HEK293 (cell line): ENCODE data around the gene TNFAIP1.

ENCODE experiments used
- CTCF ChIA-PET: fragments of 350-600 bp; formaldehyde crosslinking; extraction: SDS; loops from one replicate; lab custom pipeline; 2021; ENCODE audit warnings: antibody characterized with exemption; lab: Yijun Ruan, JAX
- POLR2A ChIA-PET: fragments of 300-600 bp; formaldehyde crosslinking; extraction: SDS; loops from one replicate; lab custom pipeline; 2020; ENCODE audit warnings: antibody characterized with exemption, inconsistent platforms; lab: Yijun Ruan, JAX
- H3K27ac ChIP-seq: fragments of 200-500 bp; sonication (Bioruptor generic); 2 replicates; pipeline ENCODE4 v1.5.1; 2014; ENCODE audit warnings: low read depth, low read length, control low read depth, inconsistent platforms; ENCODE audit errors: extremely low read depth
- H3K36me3 ChIP-seq, 2 experiments: fragments of 200-500 bp in 1 of 2; sonication (Bioruptor generic) in 1 of 2; 1 replicate in 1 of 2; 2 replicates in 1 of 2; pipeline ENCODE4 v1.5.1; 2014 to 2017; ENCODE audit warnings: inconsistent platforms in 2 of 2, low read length in 2 of 2; ENCODE audit not compliant: control insufficient read depth in 2 of 2, insufficient read depth in 1 of 2
- H3K4me1 ChIP-seq: fragments of 200-500 bp; sonication (Bioruptor generic); 2 replicates; pipeline ENCODE4 v1.5.1; 2014; ENCODE audit warnings: mild to moderate bottlenecking, low read length, inconsistent platforms; ENCODE audit not compliant: control insufficient read depth, insufficient read depth
- H3K4me3 ChIP-seq: 2 replicates; pipeline ENCODE4 v1.5.1; 2011; ENCODE audit warnings: low read depth, mild to moderate bottlenecking, control low read depth, low read length, moderate library complexity
- H3K9me3 ChIP-seq: fragments of 200-500 bp; sonication (Bioruptor generic); 2 replicates; pipeline ENCODE4 v1.5.1; 2014; ENCODE audit warnings: low read depth, low read length, inconsistent platforms; ENCODE audit not compliant: control insufficient read depth, insufficient read depth
- GFI1B ChIP-seq: fragments of 450-650 bp; formaldehyde crosslinking; IDR thresholded peaks from 2 replicates; pipeline ENCODE4 v1.5.1; 2016; ENCODE audit warnings: missing biosample characterization, missing genetic modification characterization
- GLI4 ChIP-seq: fragments of 450-650 bp; formaldehyde crosslinking; IDR thresholded peaks from 2 replicates; pipeline ENCODE4 v1.5.1; 2016; ENCODE audit warnings: missing biosample characterization, missing genetic modification characterization
- KLF10 ChIP-seq: fragments of 450-650 bp; IDR thresholded peaks from 2 replicates; pipeline ENCODE4 v1.5.1; 2018; ENCODE audit warnings: missing biosample characterization, mild to moderate bottlenecking, missing genetic modification characterization
- OVOL3 ChIP-seq: fragments of 450-650 bp; formaldehyde crosslinking; IDR thresholded peaks from 2 replicates; pipeline ENCODE4 v1.5.1; 2016; ENCODE audit warnings: missing biosample characterization, missing genetic modification characterization
- PBX3 ChIP-seq: sonication (generic); formaldehyde crosslinking; IDR thresholded peaks from 2 replicates; pipeline ENCODE4 v1.8.1; 2022; ENCODE audit warnings: mild to moderate bottlenecking, moderate library complexity, missing genetic modification reagents
- PRDM1 ChIP-seq: fragments of 450-650 bp; formaldehyde crosslinking; IDR thresholded peaks from 2 replicates; pipeline ENCODE4; 2016; ENCODE audit warnings: missing biosample characterization, missing genetic modification characterization
- YY1 ChIP-seq: fragments of 450-650 bp; formaldehyde crosslinking; IDR thresholded peaks from 2 replicates; pipeline ENCODE4 v1.5.1; 2018; ENCODE audit warnings: missing biosample characterization, missing genetic modification characterization
- ZFP41 ChIP-seq: fragments of 450-650 bp; formaldehyde crosslinking; IDR thresholded peaks from 2 replicates; pipeline ENCODE4 v1.5.1; 2016; ENCODE audit warnings: missing biosample characterization, missing genetic modification characterization, borderline replicate concordance
- ZIC2 ChIP-seq: fragments of 450-650 bp; formaldehyde crosslinking; IDR thresholded peaks from 2 replicates; pipeline ENCODE4 v1.5.1; 2016; ENCODE audit warnings: missing biosample characterization, missing genetic modification characterization
- ZNF112 ChIP-seq: fragments of 450-650 bp; formaldehyde crosslinking; IDR thresholded peaks from 2 replicates; pipeline ENCODE4 v1.5.0; 2017; ENCODE audit warnings: missing biosample characterization, missing genetic modification characterization
- ZNF140 ChIP-seq: fragments of 450-650 bp; formaldehyde crosslinking; IDR thresholded peaks from 2 replicates; pipeline ENCODE4 v1.5.1; 2016; ENCODE audit warnings: missing biosample characterization, missing genetic modification characterization
- ZNF16 ChIP-seq: fragments of 450-650 bp; formaldehyde crosslinking; IDR thresholded peaks from 2 replicates; pipeline ENCODE4 v1.5.1; 2016; ENCODE audit warnings: low read depth, missing biosample characterization, missing genetic modification characterization
- ZNF174 ChIP-seq: fragments of 450-650 bp; formaldehyde crosslinking; IDR thresholded peaks from 2 replicates; pipeline ENCODE4 v1.5.0; 2017; ENCODE audit warnings: missing biosample characterization, mild to moderate bottlenecking, missing genetic modification characterization
- ZNF302 ChIP-seq: fragments of 450-650 bp; formaldehyde crosslinking; IDR thresholded peaks from 2 replicates; pipeline ENCODE4 v1.5.1; 2016; ENCODE audit warnings: missing biosample characterization, missing genetic modification characterization, low read depth
- ZNF311 ChIP-seq: fragments of 450-650 bp; formaldehyde crosslinking; IDR thresholded peaks from 2 replicates; pipeline ENCODE4 v1.5.1; 2017; ENCODE audit warnings: missing biosample characterization, missing genetic modification characterization, borderline replicate concordance
- ZNF354C ChIP-seq: fragments of 450-650 bp; formaldehyde crosslinking; IDR thresholded peaks from 2 replicates; pipeline ENCODE4 v1.5.1; 2016; ENCODE audit warnings: missing biosample characterization, missing genetic modification characterization, low read depth, borderline replicate concordance
- ZNF394 ChIP-seq: fragments of 450-650 bp; formaldehyde crosslinking; IDR thresholded peaks from 2 replicates; pipeline ENCODE4 v1.5.1; 2016; ENCODE audit warnings: missing biosample characterization, missing genetic modification characterization, mild to moderate bottlenecking, moderate library complexity, borderline replicate concordance
- ZNF518A ChIP-seq: fragments of 450-650 bp; formaldehyde crosslinking; conservative IDR thresholded peaks from 2 replicates; pipeline ENCODE4 v1.5.1; 2016; ENCODE audit warnings: low read depth, missing biosample characterization, missing genetic modification characterization
- ZNF529 ChIP-seq: fragments of 450-650 bp; formaldehyde crosslinking; IDR thresholded peaks from 2 replicates; pipeline ENCODE4 v1.5.1; 2017; ENCODE audit warnings: missing genetic modification characterization, missing biosample characterization; ENCODE audit not compliant: insufficient replicate concordance
- ZNF530 ChIP-seq: fragments of 450-650 bp; formaldehyde crosslinking; IDR thresholded peaks from 2 replicates; pipeline ENCODE4 v1.5.1; 2016; ENCODE audit warnings: low read depth, missing biosample characterization, missing genetic modification characterization
- ZNF549 ChIP-seq: fragments of 450-650 bp; IDR thresholded peaks from 2 replicates; pipeline ENCODE4 v1.5.1; 2018; ENCODE audit warnings: missing biosample characterization, missing genetic modification characterization, mild to moderate bottlenecking, inconsistent platforms, moderate library complexity
- ZNF623 ChIP-seq: fragments of 450-650 bp; formaldehyde crosslinking; IDR thresholded peaks from 2 replicates; pipeline ENCODE4 v1.5.1; 2016; ENCODE audit warnings: missing biosample characterization, missing genetic modification characterization
- ZNF629 ChIP-seq: fragments of 450-650 bp; formaldehyde crosslinking; IDR thresholded peaks from 2 replicates; pipeline ENCODE4 v1.5.1; 2017; ENCODE audit warnings: missing biosample characterization, missing genetic modification characterization
- ZNF654 ChIP-seq: fragments of 450-650 bp; formaldehyde crosslinking; IDR thresholded peaks from 2 replicates; pipeline ENCODE4 v1.5.1; 2016; ENCODE audit warnings: low read depth, missing biosample characterization, missing genetic modification characterization
- ZSCAN16 ChIP-seq: fragments of 450-650 bp; formaldehyde crosslinking; IDR thresholded peaks from 2 replicates; pipeline ENCODE4 v1.5.1; 2016; ENCODE audit warnings: missing biosample characterization, missing genetic modification characterization
- ZSCAN4 ChIP-seq: fragments of 450-650 bp; formaldehyde crosslinking; IDR thresholded peaks from 2 replicates; pipeline ENCODE4 v1.5.1; 2017; ENCODE audit warnings: missing biosample characterization, missing genetic modification characterization
- ZXDB ChIP-seq: fragments of 450-650 bp; formaldehyde crosslinking; IDR thresholded peaks from 2 replicates; pipeline ENCODE4 v1.5.1; 2016; ENCODE audit warnings: missing biosample characterization, missing genetic modification characterization

The TNFAIP1 gene

GRCh38 chr17:28350271-28350670 lies 14.7 kb downstream of the TNFAIP1 start:
- H3K9me3 ChIP-seq, result no peaks in the 10 kb centered on the region
- TF ChIP-seq YY1 (tag by site-specific recombination) (no peak), PRDM1 (tag by site-specific recombination) (no peak), ZNF354C (tag by site-specific recombination) (no peak), ZNF16 (no peak), OVOL3 (tag by site-specific recombination) (no peak), ZNF174 (tag by site-specific recombination) (no peak), ZNF112 (tag by site-specific recombination) (no peak), ZXDB (tag by site-specific recombination) (no peak), ZNF302 (no peak), ZFP41 (tag by site-specific recombination) (no peak), ZIC2 (tag by site-specific recombination) (no peak), ZNF530 (tag by site-specific recombination) (no peak)
- H3K4me1 ChIP-seq, result no peaks in the 10 kb centered on the region
- H3K27ac ChIP-seq, result no peak overlapping the region
- ChIA-PET POLR2A (interaction anchor here (0.6 to 1.0 kb wide), 2 partner anchors 14 to 45 kb away, joined by 3 read pairs; partner anchors contain the start of gene TNFAIP1), CTCF (interaction anchor here (0.7 to 1.1 kb wide), 2 partner anchors 49 to 66 kb away, joined by 3 to 5 read pairs; no protein-coding TSS in a partner anchor)
- no peak overlapping the region for H3K4me3 ChIP-seq
- peaks cover 79 to 98% of the 10 kb centered on the region in 2 experiments for H3K36me3 ChIP-seq

- ChIA-PET POLR2A (interaction anchor here (0.6 to 7.9 kb wide), 26 partner anchors 9 to 362 kb away, joined by 3 to 122 read pairs (median 5); partner anchors contain the start of genes IFT20, PIGS, RPL23A and SARM1), CTCF (interaction anchor here (0.6 to 2.9 kb wide), 9 partner anchors 10 to 552 kb away, joined by 3 to 21 read pairs (median 7); partner anchors contain the start of genes IFT20 and TNFAIP1)
- H3K9me3 ChIP-seq, result no peaks in the 10 kb centered on the region
- peak within 1 kb of the TSS; percentile 90 for H3K4me3 ChIP-seq
- H3K27ac ChIP-seq, result peak within 1 kb of the TSS; percentile 85
- peaks cover 55 to 69% of the 10 kb centered on the region in 2 experiments for H3K36me3 ChIP-seq
- H3K4me1 ChIP-seq, result peaks cover 6% of the 10 kb centered on the region
- TF ChIP-seq ZNF654 (tag by site-specific recombination) (no peak), ZSCAN4 (tag by site-specific recombination) (no peak), KLF10 (tag by site-specific recombination) (peak; percentile 68), ZNF629 (tag by site-specific recombination) (peak; percentile 82), ZSCAN16 (tag by site-specific recombination) (no peak), PBX3 (CRISPR knock-in tag) (peak; percentile 53; the same call in 1 of the 2 replicates), ZNF140 (tag by site-specific recombination) (no peak), ZFP41 (tag by site-specific recombination) (no peak), GFI1B (no peak), ZNF518A (peak; percentile 98), ZNF529 (tag by site-specific recombination) (no peak), OVOL3 (tag by site-specific recombination) (no peak), ZNF311 (tag by site-specific recombination) (no peak), ZNF623 (tag by site-specific recombination) (peak; percentile 25; the same call in 1 of the 2 replicates), GLI4 (tag by site-specific recombination) (no peak), ZNF549 (tag by site-specific recombination) (no peak), ZNF394 (peak; percentile 21; the same call in 1 of the 2 replicates), ZNF302 (no peak)
Observed at GRCh38 chr17:28357061-28357900, 21.7 kb downstream of the TNFAIP1 start, which contains the start of gene POLDIP2. Gene POLDIP2 (minus strand): TSS chr17:28357527. CDS start chr17:28357448, 79 bp downstream.
